AG10803 (cell line): ENCODE results near the gene MAMSTR.

Experiments used
- DNase-seq: peaks from one replicate; pipeline ENCODE4 v3.0.0; 2010; ENCODE audit warnings: low read depth
- H3K4me3 ChIP-seq: 2 replicates; pipeline ENCODE4 v1.5.1; 2011; ENCODE audit warnings: mild to moderate bottlenecking, low read length, control low read depth
- CTCF ChIP-seq: conservative IDR thresholded peaks from 2 replicates; pipeline ENCODE4 v1.5.1; 2011; ENCODE audit warnings: mild to moderate bottlenecking, low read length, control low read depth, inconsistent platforms

The MAMSTR gene

DNA sequence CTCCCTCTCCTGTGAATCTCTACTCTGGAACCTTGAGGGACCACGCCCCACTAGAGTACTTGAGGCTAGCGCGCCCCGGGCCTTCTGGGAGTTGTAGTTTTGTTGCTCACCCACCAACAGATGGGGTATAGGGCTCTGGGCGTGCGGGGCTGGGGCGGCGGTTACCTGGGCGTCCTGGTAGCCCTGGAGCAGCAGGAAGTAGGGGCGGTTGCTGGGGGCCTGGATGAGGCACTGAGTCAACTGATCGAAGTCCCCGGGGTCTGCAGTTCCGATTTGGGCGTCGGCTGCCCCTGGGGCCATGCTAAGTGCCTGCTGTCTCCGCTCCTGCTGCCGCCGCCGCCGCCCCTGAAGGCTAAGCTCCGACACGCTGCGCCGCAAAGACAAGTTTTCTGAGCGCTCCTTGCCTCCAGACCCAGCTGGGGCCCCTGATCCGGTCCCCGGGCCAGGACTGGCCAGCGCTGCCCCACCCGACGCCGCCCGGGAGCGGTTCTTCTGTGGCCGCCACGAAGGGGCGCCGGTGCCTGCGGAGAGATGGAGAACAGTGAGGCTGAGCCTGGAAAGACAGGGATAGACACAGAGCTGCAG is 15.6 kb upstream of the MAMSTR start:
- no peak for TF ChIP-seq CTCF
- H3K4me3 ChIP-seq = no peak overlapping the region
- DNase-seq = no peak

DNA sequence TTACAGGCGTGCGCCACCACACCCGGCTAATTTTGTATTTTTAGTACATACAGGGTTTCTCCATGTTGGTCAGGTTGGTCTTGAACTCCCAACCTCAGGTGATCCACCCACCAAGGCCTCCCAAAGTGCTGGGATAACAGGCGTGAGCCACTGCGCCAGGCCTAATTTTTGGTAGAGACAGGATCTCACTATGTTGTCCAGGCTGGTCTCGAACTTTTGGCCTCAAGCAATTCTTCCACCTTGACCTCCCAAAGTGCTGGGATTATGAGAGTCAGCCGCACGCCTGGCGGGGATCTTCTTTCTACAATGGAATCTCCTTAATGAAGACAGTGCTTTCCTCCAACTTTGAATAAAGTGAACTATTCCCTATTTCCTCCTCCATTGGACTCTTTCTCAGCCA is 15.1 kb upstream of the MAMSTR start:
- no peak for DNase-seq
- H3K4me3 ChIP-seq = no peak overlapping the region
- no peak for TF ChIP-seq CTCF

- TF ChIP-seq CTCF = no peak
- no peak for DNase-seq
- H3K4me3 ChIP-seq = no peak overlapping the region
Observed at GRCh38 chr19:48731452-48731851, 11.9 kb upstream of the MAMSTR start.

GRCh38 chr19:48728911-48729664 is 9.6 kb upstream of the MAMSTR start:
- peak overlapping the region; percentile 20 for H3K4me3 ChIP-seq
- TF ChIP-seq CTCF = no peak
- DNase-seq = peak; percentile 33

DNA sequence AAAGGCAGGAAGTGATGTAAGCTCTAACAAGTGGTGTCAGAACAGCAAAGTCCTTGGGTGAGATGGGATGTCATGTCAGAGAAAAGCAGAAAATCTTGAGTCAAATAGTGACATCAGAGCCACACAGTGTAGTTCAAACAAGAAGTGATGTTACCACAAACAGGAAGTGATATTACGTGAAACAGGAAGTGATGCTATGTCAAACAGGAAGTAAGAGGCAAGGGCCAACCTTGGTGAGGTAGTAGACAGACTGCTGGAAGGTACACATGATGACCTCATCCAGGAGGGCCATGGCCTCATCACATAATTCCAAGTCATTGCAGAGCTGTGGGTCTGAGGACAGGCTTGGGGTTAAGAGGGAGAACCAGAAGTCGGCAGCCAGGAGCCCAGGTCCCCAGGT is 7.0 kb upstream of the MAMSTR start:
- no peak for DNase-seq
- TF ChIP-seq CTCF = no peak
- no peak overlapping the region for H3K4me3 ChIP-seq

DNA sequence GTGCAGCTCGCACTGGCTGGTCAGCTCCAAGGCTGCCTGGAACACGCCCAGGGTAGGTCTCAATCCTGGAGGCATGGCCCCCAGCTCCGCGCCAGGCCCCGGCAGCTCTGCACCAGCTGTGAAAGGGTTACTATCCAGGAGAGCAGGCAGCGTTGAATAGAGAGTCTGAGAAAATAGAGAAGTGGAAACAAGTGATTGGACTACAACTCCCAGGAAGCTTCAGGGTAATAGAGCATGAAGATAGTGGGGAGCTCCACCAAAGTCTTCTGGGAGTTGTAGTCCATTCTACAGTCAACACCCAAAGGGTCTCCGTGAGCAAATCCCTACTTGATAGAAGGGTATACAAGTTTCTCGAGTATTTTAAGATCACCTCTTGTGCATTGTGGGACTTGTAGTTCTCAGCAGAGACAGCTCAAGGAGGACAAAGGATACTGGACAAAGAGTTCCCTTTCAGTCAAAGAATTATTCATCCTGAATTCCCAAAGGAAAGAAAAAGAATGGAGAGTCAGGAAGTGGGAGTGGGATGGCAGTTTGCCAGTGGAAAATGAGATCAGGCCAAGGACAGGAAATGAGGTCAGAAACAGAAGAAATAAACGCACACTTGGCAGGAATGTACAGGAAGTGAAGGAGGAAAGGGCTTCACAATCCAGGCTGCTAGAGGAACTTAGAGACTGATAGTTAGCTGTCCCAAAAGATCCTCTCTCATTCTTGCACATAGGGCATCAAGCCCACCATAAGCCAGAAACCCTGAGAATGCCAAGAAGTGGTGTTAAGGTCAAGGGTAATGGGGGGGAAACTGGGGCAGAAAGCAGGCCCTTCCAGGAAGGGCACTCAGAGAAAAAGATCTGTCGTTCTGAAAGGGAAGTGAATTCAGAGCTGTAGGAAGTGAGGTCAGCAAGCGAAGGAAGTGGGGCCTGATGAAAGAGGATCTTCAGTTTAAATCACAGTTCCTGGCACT is 5.5 kb upstream of the MAMSTR start:
- TF ChIP-seq CTCF = no peak
- peak; percentile 79 for DNase-seq
- no peak overlapping the region for H3K4me3 ChIP-seq
